ENCODE results near the gene SRRM1.
"Not testable (repeated sequence)": the region's sequence is repeated elsewhere in the genome, so short reads cannot be mapped to it uniquely, and the experiment has no call there.

Gene SRRM1

DNA sequence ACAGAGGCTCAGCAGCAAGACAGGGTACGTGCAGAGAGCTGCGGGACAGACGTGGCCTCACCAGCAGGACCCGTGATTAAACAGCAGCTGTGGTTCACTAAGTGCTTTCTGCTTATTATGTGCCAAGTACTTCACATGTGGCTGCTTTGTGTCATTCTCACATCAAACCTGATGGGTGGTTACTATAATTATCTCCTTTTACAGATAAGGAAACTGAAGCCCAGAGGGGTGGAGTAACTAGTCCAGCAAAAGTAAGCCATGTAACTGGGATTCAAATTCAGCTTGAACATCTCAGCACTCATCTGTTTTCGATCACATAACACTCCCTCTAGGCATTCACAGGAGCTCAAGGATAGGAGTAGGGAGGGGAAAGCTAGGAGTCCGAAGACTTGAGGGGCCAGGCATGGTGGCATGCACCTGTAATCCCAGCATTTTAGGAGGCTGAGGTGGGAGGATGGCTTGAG, 51.3 kb downstream of the SRRM1 start:
- Histone ChIP-seq H3K27ac (no peak overlapping the region), H3K4me1 (ENCODE audit: control insufficient read depth in 1 of 2, insufficient read depth in 1 of 2, low read depth in 1 of 2, low read length in 1 of 2) (no peaks in the 10 kb centered on the region), H3K36me3 (no peaks in the 10 kb centered on the region), H3K4me3 (ENCODE audit: low read depth in 1 of 2, low read length in 1 of 2) (no peak overlapping the region), H3K27me3 (no peaks in the 10 kb centered on the region), H3K9me3 (no peaks in the 10 kb centered on the region)
- no peak for TF ChIP-seq CTCF (IDR thresholded peaks at IDR 0.05)

- no peaks in the 10 kb centered on the region for H3K36me3 ChIP-seq
- H3K4me3 ChIP-seq (ENCODE audit: low read depth in 1 of 2, low read length in 1 of 2) = no peak overlapping the region
- H3K9me3 ChIP-seq = no peaks in the 10 kb centered on the region
- no peak for TF ChIP-seq CTCF (IDR thresholded peaks at IDR 0.05)
- H3K4me1 ChIP-seq (ENCODE audit: control insufficient read depth in 1 of 2, insufficient read depth in 1 of 2, low read depth in 1 of 2, low read length in 1 of 2) = no peaks in the 10 kb centered on the region
- no peaks in the 10 kb centered on the region for H3K27me3 ChIP-seq
- H3K27ac ChIP-seq = no peak overlapping the region
Observed at GRCh38 chr1:24695202-24695974, 52.3 kb downstream of the SRRM1 start.

- H3K27me3 ChIP-seq = no peaks in the 10 kb centered on the region
- no peak for TF ChIP-seq CTCF (IDR thresholded peaks at IDR 0.05)
- H3K4me1 ChIP-seq (ENCODE audit: control insufficient read depth in 1 of 2, insufficient read depth in 1 of 2, low read depth in 1 of 2, low read length in 1 of 2) = no peaks in the 10 kb centered on the region
- H3K9me3 ChIP-seq = no peaks in the 10 kb centered on the region
- no peak overlapping the region for H3K4me3 ChIP-seq (ENCODE audit: low read depth in 1 of 2, low read length in 1 of 2)
- H3K36me3 ChIP-seq = no peaks in the 10 kb centered on the region
- H3K27ac ChIP-seq = no peak overlapping the region
Observed at GRCh38 chr1:24696041-24696755, 53.1 kb downstream of the SRRM1 start.

GRCh38 chr1:24696756-24697330, 53.7 kb downstream of the SRRM1 start:
- H3K27me3 ChIP-seq = no peaks in the 10 kb centered on the region
- no peaks in the 10 kb centered on the region for H3K4me1 ChIP-seq (ENCODE audit: control insufficient read depth in 1 of 2, insufficient read depth in 1 of 2, low read depth in 1 of 2, low read length in 1 of 2)
- H3K4me3 ChIP-seq (ENCODE audit: low read depth in 1 of 2, low read length in 1 of 2) = no peak overlapping the region
- H3K27ac ChIP-seq = no peak overlapping the region
- TF ChIP-seq CTCF (IDR thresholded peaks at IDR 0.05) = no peak
- H3K9me3 ChIP-seq = no peaks in the 10 kb centered on the region
- no peaks in the 10 kb centered on the region for H3K36me3 ChIP-seq

- H3K9me3 ChIP-seq; H3K36me3 ChIP-seq; H3K4me3 ChIP-seq (ENCODE audit: low read depth in 1 of 2, low read length in 1 of 2); H3K27me3 ChIP-seq; H3K4me1 ChIP-seq (ENCODE audit: control insufficient read depth in 1 of 2, insufficient read depth in 1 of 2, low read depth in 1 of 2, low read length in 1 of 2); H3K27ac ChIP-seq: not testable (repeated sequence)
Observed at GRCh38 chr1:24697453-24698001, 54.4 kb downstream of the SRRM1 start.

- H3K27me3 ChIP-seq; H3K4me3 ChIP-seq (ENCODE audit: low read depth in 1 of 2, low read length in 1 of 2); H3K36me3 ChIP-seq; H3K4me1 ChIP-seq (ENCODE audit: control insufficient read depth in 1 of 2, insufficient read depth in 1 of 2, low read depth in 1 of 2, low read length in 1 of 2); H3K9me3 ChIP-seq; H3K27ac ChIP-seq: not testable (repeated sequence)
Observed at GRCh38 chr1:24698326-24698725, 55.2 kb downstream of the SRRM1 start.

Measured in neutrophil (primary cell).